ENCODE data around the gene DAGLA. TPM values are rescaled to one million over a fixed set of nuclear protein-coding genes. Genes with fewer than 3 reads are reported as not detected.

Gene DAGLA
- total RNA-seq, 1 donor from 2014 or later, result 1.1 TPM

- Histone ChIP-seq H3K27ac (no peak overlapping the region), H3K9me3 (ENCODE audit: low read depth) (no peaks in the 10 kb centered on the region), H3K79me2 (ENCODE audit: low read depth) (no peaks in the 10 kb centered on the region), H4K20me1 (ENCODE audit: low read depth) (peaks cover 15% of the 10 kb centered on the region), H3K27me3 (no peaks in the 10 kb centered on the region), H3K36me3 (no peaks in the 10 kb centered on the region), H3K4me1 (peaks cover 24% of the 10 kb centered on the region), H3F3A (ENCODE audit: low read depth) (peaks cover 16% of the 10 kb centered on the region), H3K4me3 (no peak overlapping the region), H3K9ac (no peak overlapping the region), H2AFZ (replicated peaks) (no peak overlapping the region), H3K4me2 (peak overlapping the region; percentile 49)
- Mint-ChIP-seq H3K27ac (no peak overlapping the region), H3K36me3 (no peaks in the 10 kb centered on the region), H3K4me1 (peaks cover 54% of the 10 kb centered on the region), H3K9me3 (no peaks in the 10 kb centered on the region), H3K4me3 (peak overlapping the region; percentile 30), H3K27me3 (ENCODE audit: insufficient read depth, low read depth) (peaks cover 8% of the 10 kb centered on the region)
- no peak for DNase-seq (ENCODE audit: low spot score)
- no peak for TF ChIP-seq EZH2phosphoT487 (IDR thresholded peaks at IDR 0.05)
- no peak for TF ChIP-seq EZH2 (IDR thresholded peaks at IDR 0.05)
- no peak for TF ChIP-seq CTCF (IDR thresholded peaks at IDR 0.05)
Observed at GRCh38 chr11:61690706-61691379, 10.7 kb downstream of the DAGLA start.

GRCh38 chr11:61691380-61692156, 11.4 kb downstream of the DAGLA start:
- H3K4me1 ChIP-seq, result peaks cover 28% of the 10 kb centered on the region
- Mint-ChIP-seq H3K36me3 (no peaks in the 10 kb centered on the region), H3K27ac (no peak overlapping the region), H3K9me3 (no peaks in the 10 kb centered on the region), H3K27me3 (ENCODE audit: insufficient read depth, low read depth) (peaks cover 7% of the 10 kb centered on the region), H3K4me1 (peaks cover 55% of the 10 kb centered on the region), H3K4me3 (no peak overlapping the region)
- H4K20me1 ChIP-seq (ENCODE audit: low read depth), result peaks cover 15% of the 10 kb centered on the region
- no peak overlapping the region for H3K4me3 ChIP-seq
- no peaks in the 10 kb centered on the region for H3K79me2 ChIP-seq (ENCODE audit: low read depth)
- H3K27ac ChIP-seq, result no peak overlapping the region
- no peak overlapping the region for H3K9ac ChIP-seq
- peak; percentile 52 for DNase-seq (ENCODE audit: low spot score)
- H2AFZ ChIP-seq (replicated peaks), result no peak overlapping the region
- H3K27me3 ChIP-seq, result no peaks in the 10 kb centered on the region
- H3K4me2 ChIP-seq, result peak overlapping the region; percentile 49
- peaks cover 16% of the 10 kb centered on the region for H3F3A ChIP-seq (ENCODE audit: low read depth)
- H3K36me3 ChIP-seq, result no peaks in the 10 kb centered on the region
- TF ChIP-seq EZH2 (IDR thresholded peaks at IDR 0.05), result no peak
- TF ChIP-seq EZH2phosphoT487 (IDR thresholded peaks at IDR 0.05), result no peak
- no peak for TF ChIP-seq CTCF (IDR thresholded peaks at IDR 0.05)
- H3K9me3 ChIP-seq (ENCODE audit: low read depth), result no peaks in the 10 kb centered on the region

GRCh38 chr11:61693922-61694601, 13.9 kb downstream of the DAGLA start:
- TF ChIP-seq CTCF (IDR thresholded peaks at IDR 0.05), result no peak
- Histone ChIP-seq H4K20me1 (ENCODE audit: low read depth) (peaks cover 15% of the 10 kb centered on the region), H3K36me3 (no peaks in the 10 kb centered on the region), H3K4me2 (no peak overlapping the region), H2AFZ (replicated peaks) (no peak overlapping the region), H3K79me2 (ENCODE audit: low read depth) (no peaks in the 10 kb centered on the region), H3F3A (ENCODE audit: low read depth) (peaks cover 16% of the 10 kb centered on the region), H3K4me1 (peaks cover 28% of the 10 kb centered on the region), H3K4me3 (no peak overlapping the region), H3K27me3 (no peaks in the 10 kb centered on the region), H3K9me3 (ENCODE audit: low read depth) (no peaks in the 10 kb centered on the region), H3K9ac (no peak overlapping the region), H3K27ac (no peak overlapping the region)
- Mint-ChIP-seq H3K36me3 (no peaks in the 10 kb centered on the region), H3K4me1 (peaks cover 46% of the 10 kb centered on the region), H3K4me3 (no peak overlapping the region), H3K27ac (no peak overlapping the region), H3K27me3 (ENCODE audit: insufficient read depth, low read depth) (peaks cover 4% of the 10 kb centered on the region), H3K9me3 (no peaks in the 10 kb centered on the region)
- DNase-seq (ENCODE audit: low spot score), result no peak

All from neural progenitor cell (in vitro differentiated cells).